ENCODE results near the gene EXOC1. TPM values are rescaled to one million over a fixed set of nuclear protein-coding genes. Genes with fewer than 3 reads are reported as not detected.
A peak's percentile ranks its signal among the peaks of the same experiment; 100 is the strongest.

The EXOC1 gene
- total and polyA plus RNA-seq, 5 experiments from 2014 or later: 5.8 to 41.9 (median 14.6) TPM

GRCh38 chr4:55859711-55860110 is 6.3 kb downstream of the EXOC1 start:
- Mint-ChIP-seq H3K4me1 (peaks cover 2 to 23% (median 13%) of the 10 kb centered on the region in 4 donors), H3K27ac (no peak overlapping the region), H3K4me3 (no peak overlapping the region), H3K9me3 (peaks cover 0 to 3% (median 0%) of the 10 kb centered on the region in 9 donors), H3K27me3 (no peaks in the 10 kb centered on the region), H3K36me3 (peaks cover 0 to 64% (median 14%) of the 10 kb centered on the region in 3 donors)
- no peak for DNase-seq
- POLR2A ChIA-PET: no interaction called here
- no peak for ATAC-seq

- Mint-ChIP-seq H3K9me3 (no peaks in the 10 kb centered on the region), H3K4me1 (peaks cover 4 to 22% (median 12%) of the 10 kb centered on the region in 4 donors), H3K27me3 (no peaks in the 10 kb centered on the region), H3K36me3 (peaks cover 5 to 68% (median 14%) of the 10 kb centered on the region in 3 donors), H3K27ac (peak overlapping the region in 1 of 10 donors; percentile 79), H3K4me3 (no peak overlapping the region)
- POLR2A ChIA-PET: interaction anchor here (1.1 kb wide), 1 partner anchor 11 kb away, joined by 3 read pairs; no protein-coding TSS in a partner anchor
- DNase-seq: no peak
- no peak for ATAC-seq
These were observed 11.3 kb downstream of the EXOC1 start for GRCh38 chr4:55864577-55865223.

- no peak for ATAC-seq
- peak overlapping the region in 4 of 10 donors; percentile 51 to 79 (median 72) for H3K27ac Mint-ChIP-seq
- H3K36me3 Mint-ChIP-seq: peaks cover 5 to 69% (median 20%) of the 10 kb centered on the region in 3 donors
- DNase-seq: no peak
- no peak overlapping the region for H3K4me3 Mint-ChIP-seq
- H3K27me3 Mint-ChIP-seq: no peaks in the 10 kb centered on the region
- POLR2A ChIA-PET: no interaction called here
- peaks cover 4 to 22% (median 12%) of the 10 kb centered on the region in 4 donors for H3K4me1 Mint-ChIP-seq
- no peaks in the 10 kb centered on the region for H3K9me3 Mint-ChIP-seq
These were observed 11.9 kb downstream of the EXOC1 start for GRCh38 chr4:55865228-55865806.

- peak overlapping the region in 2 of 10 donors; percentile 22 to 26 for H3K4me3 Mint-ChIP-seq
- peaks cover 5 to 72% (median 26%) of the 10 kb centered on the region in 3 donors for H3K36me3 Mint-ChIP-seq
- POLR2A ChIA-PET: no interaction called here
- no peaks in the 10 kb centered on the region for H3K9me3 Mint-ChIP-seq
- peaks cover 4 to 22% (median 8%) of the 10 kb centered on the region in 4 donors for H3K4me1 Mint-ChIP-seq
- H3K27me3 Mint-ChIP-seq: no peaks in the 10 kb centered on the region
- peak overlapping the region in 8 of 10 donors; percentile 11 to 79 (median 32) for H3K27ac Mint-ChIP-seq
- no peak for DNase-seq
- peak in 1 of 2 donors; percentile 41 for ATAC-seq
These were observed 13.0 kb downstream of the EXOC1 start for GRCh38 chr4:55866290-55866907.

GRCh38 chr4:55866973-55867574 is 13.6 kb downstream of the EXOC1 start:
- H3K4me3 Mint-ChIP-seq: peak overlapping the region in 1 of 10 donors; percentile 22
- POLR2A ChIA-PET: no interaction called here
- DNase-seq (peak in 6 of 10 donors; percentile 8 to 58 (median 34)), ATAC-seq (peak; percentile 82 to 85)
- peak overlapping the region in 2 of 10 donors; percentile 79 for H3K27ac Mint-ChIP-seq
- peaks cover 5 to 71% (median 30%) of the 10 kb centered on the region in 3 donors for H3K36me3 Mint-ChIP-seq
- peaks cover 0 to 22% (median 7%) of the 10 kb centered on the region in 4 donors for H3K4me1 Mint-ChIP-seq
- no peaks in the 10 kb centered on the region for H3K9me3 Mint-ChIP-seq
- H3K27me3 Mint-ChIP-seq: no peaks in the 10 kb centered on the region

GRCh38 chr4:55868581-55869090 is 15.2 kb downstream of the EXOC1 start:
- no peak overlapping the region for H3K4me3 Mint-ChIP-seq
- POLR2A ChIA-PET: no interaction called here
- no peaks in the 10 kb centered on the region for H3K27me3 Mint-ChIP-seq
- H3K4me1 Mint-ChIP-seq: peaks cover 0 to 22% (median 6%) of the 10 kb centered on the region in 4 donors
- H3K9me3 Mint-ChIP-seq: no peaks in the 10 kb centered on the region
- ATAC-seq (no peak), DNase-seq (no peak)
- no peak overlapping the region for H3K27ac Mint-ChIP-seq
- peaks cover 5 to 69% (median 29%) of the 10 kb centered on the region in 3 donors for H3K36me3 Mint-ChIP-seq

DNA sequence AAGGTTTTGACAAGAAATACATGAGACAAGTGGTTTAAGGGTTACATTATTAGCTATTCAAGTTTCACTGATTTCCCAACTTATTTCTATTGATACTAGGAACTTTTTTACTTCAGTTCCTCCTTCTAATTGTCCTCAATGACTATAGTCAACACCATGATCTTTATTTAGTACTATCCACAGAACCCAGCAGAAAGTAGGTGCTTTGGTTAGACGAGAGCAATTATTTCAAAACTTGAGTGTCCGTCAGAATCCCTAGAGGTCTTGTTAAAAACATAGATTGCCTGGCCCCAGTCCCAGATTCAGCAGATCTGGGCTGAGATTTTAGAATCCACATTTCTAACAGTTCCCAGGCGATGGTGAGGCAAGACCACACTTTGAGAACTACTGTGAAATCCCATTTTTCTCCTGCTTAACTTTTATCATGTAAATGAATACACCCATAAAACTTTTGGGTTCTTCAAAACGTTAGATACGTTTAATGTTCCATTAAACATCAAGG is 17.9 kb downstream of the EXOC1 start:
- Mint-ChIP-seq H3K27ac (no peak overlapping the region), H3K27me3 (no peaks in the 10 kb centered on the region), H3K4me1 (peaks cover 0 to 10% (median 6%) of the 10 kb centered on the region in 4 donors), H3K9me3 (no peaks in the 10 kb centered on the region), H3K36me3 (peaks cover 5 to 74% (median 30%) of the 10 kb centered on the region in 3 donors), H3K4me3 (no peak overlapping the region)
- ATAC-seq (no peak), DNase-seq (no peak)
- POLR2A ChIA-PET: no interaction called here

DNA sequence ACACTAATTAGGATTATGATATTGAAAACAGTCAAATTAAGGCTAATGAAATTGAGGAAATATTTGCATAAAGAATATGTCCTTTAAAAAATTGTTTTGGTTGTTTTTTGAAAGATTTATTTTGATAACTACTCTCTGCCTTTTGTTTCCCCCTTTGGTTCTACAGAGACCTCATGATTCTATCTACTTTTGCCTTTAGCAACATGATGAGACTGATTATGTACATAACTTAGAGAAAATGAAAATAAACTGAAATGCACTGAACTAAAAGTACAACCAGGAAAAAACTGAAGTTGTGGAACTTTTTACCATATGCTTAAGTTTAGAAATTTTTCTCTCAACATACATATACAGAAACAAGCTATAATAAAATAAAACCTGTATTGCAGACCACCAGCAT is 21.4 kb downstream of the EXOC1 start:
- Mint-ChIP-seq H3K27me3 (no peaks in the 10 kb centered on the region), H3K4me3 (no peak overlapping the region), H3K4me1 (peaks cover 0 to 4% (median 1%) of the 10 kb centered on the region in 4 donors), H3K36me3 (peaks cover 17 to 81% (median 33%) of the 10 kb centered on the region in 3 donors), H3K9me3 (no peaks in the 10 kb centered on the region), H3K27ac (peak overlapping the region in 2 of 10 donors; percentile 5 to 20)
- POLR2A ChIA-PET: interaction anchor here (0.7 kb wide), 1 partner anchor 269 kb away, joined by 3 read pairs; no protein-coding TSS in a partner anchor
- ATAC-seq (no peak), DNase-seq (no peak)

- DNase-seq: no peak
- H3K27ac Mint-ChIP-seq: no peak overlapping the region
- no peaks in the 10 kb centered on the region for H3K27me3 Mint-ChIP-seq
- peaks cover 25 to 79% (median 34%) of the 10 kb centered on the region in 3 donors for H3K36me3 Mint-ChIP-seq
- no peak overlapping the region for H3K4me3 Mint-ChIP-seq
- ATAC-seq: no peak
- POLR2A ChIA-PET: no interaction called here
- H3K9me3 Mint-ChIP-seq: no peaks in the 10 kb centered on the region
- H3K4me1 Mint-ChIP-seq: peaks cover 0 to 2% (median 1%) of the 10 kb centered on the region in 4 donors
These were observed 22.9 kb downstream of the EXOC1 start for GRCh38 chr4:55876387-55876786.

DNA sequence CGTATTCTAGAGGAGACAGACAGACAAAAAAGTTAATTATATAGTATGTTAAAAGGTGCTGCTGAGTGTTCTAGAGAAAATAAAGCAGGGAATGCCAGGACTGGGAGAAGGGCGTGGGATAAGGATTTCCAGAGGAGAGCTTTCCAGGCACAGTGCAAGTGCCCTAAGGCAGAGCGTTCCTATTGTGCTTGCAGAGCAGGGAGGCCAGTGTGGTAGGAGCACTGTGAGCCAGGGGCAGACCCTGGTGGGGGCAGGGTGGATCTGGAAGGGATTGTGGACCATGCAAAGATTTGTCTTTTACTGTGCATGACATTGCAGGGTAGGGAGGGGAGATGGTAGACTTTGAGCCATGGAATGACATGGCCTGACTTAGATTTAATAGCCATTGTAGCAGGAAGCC is 25.8 kb downstream of the EXOC1 start:
- Mint-ChIP-seq H3K4me1 (peaks cover 0 to 2% (median 1%) of the 10 kb centered on the region in 4 donors), H3K9me3 (no peaks in the 10 kb centered on the region), H3K36me3 (peaks cover 29 to 76% (median 30%) of the 10 kb centered on the region in 3 donors), H3K27me3 (no peaks in the 10 kb centered on the region), H3K4me3 (no peak overlapping the region), H3K27ac (no peak overlapping the region)
- DNase-seq: no peak
- no peak for ATAC-seq
- POLR2A ChIA-PET: no interaction called here

DNA sequence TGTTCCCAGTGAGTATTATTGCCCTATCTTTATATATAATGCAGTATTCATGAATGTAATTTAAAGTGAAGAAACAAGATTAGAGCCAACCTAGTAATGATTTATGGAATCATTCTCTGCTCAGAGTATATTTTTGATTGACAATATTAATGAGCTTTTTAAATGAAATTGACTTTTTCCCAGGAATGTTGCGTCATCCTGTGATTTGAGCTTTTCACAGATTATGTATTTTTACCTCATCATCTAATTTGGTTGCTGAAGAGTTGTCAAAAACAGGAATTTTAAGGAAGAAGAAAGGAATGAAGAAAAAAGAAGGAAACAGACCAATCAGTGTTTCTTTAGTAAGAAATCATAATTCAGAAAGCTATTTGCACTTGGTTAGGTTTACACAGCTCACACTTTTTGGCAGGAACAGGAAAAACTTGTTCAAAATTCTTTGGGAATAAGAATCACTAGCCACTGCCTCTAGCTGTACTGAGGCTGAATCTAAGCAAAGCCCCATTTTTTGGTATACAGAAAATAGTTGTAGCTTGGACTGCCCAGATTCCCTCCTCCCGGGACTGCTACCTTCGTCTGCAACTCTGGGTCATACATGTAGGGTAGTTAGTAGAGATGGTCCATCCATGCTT is 27.3 kb downstream of the EXOC1 start:
- ATAC-seq: no peak
- Mint-ChIP-seq H3K4me3 (no peak overlapping the region), H3K36me3 (peaks cover 29 to 73% (median 31%) of the 10 kb centered on the region in 3 donors), H3K4me1 (peaks cover 0 to 2% (median 1%) of the 10 kb centered on the region in 4 donors), H3K9me3 (no peaks in the 10 kb centered on the region), H3K27me3 (no peaks in the 10 kb centered on the region), H3K27ac (peak overlapping the region in 1 of 10 donors; percentile 70)
- POLR2A ChIA-PET: no interaction called here
- no peak for DNase-seq

All from naive thymus-derived CD8-positive, alpha-beta T cell (primary cell).